HG03521 (cell line): ENCODE measurements around the gene PTDSS2.
"Not testable (repeated sequence)": the region's sequence is repeated elsewhere in the genome, so short reads cannot be mapped to it uniquely, and the experiment has no call there.

Experiments
- ATAC-seq: cut with Tn5 transposase; IDR thresholded peaks from one replicate; pipeline ENCODE4 v1.9.1; 2021; ENCODE audit warnings: mild to moderate bottlenecking, moderate library complexity; ENCODE audit not compliant: unreplicated experiment

The PTDSS2 gene

GRCh38 chr11:429931-430456 is 20.1 kb upstream of the PTDSS2 start:
- ATAC-seq, result no peak

DNA sequence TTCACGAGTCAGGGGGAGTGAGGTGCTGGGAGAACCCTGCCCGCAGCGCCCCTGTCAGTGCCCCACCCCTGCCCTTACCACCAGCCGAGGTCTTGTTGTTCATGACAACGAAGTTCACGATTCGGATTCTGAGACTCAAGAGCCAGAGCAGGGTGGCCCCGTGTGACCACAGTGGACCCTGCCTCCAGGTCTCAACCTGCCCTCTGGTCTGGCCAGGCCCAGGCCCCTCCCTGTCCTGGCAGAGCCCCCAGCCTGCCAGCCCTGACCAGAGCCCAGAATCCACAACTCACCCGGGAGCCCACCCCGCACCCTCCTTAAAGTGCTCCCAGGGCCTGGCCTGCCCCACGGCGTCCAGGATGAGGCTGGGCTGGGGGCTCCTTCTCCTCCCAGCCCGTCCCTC is 18.2 kb upstream of the PTDSS2 start:
- no peak for ATAC-seq

GRCh38 chr11:432501-433100 is 17.5 kb upstream of the PTDSS2 start:
- no peak for ATAC-seq

DNA sequence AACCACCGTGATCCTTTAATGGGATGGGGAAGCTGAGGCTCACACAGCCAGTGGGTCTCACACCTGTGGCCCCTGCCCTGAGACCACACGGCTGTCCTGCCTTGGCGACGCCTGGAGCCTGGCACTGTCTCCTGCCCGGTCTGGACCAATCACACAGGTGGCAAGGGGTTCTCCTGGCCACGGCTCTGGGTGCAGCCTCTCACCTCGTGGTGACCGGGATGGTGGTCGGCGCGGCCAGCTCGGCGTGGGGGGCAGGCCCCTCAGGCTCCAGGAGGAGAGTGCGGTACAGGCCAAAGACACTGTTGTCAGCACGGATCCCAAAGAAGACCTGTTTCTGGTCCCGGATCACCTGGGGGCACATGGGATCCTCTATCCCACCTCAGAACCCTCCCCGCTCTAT is 17.0 kb upstream of the PTDSS2 start:
- ATAC-seq, result no peak

- no peak for ATAC-seq
These were observed 16.4 kb upstream of the PTDSS2 start for GRCh38 chr11:433641-434040.

- no peak for ATAC-seq
These were observed 15.6 kb upstream of the PTDSS2 start for GRCh38 chr11:434496-434895.

- ATAC-seq, result not testable (repeated sequence)
These were observed 14.9 kb upstream of the PTDSS2 start for GRCh38 chr11:434999-435740.

GRCh38 chr11:437228-437870 is 12.7 kb upstream of the PTDSS2 start:
- ATAC-seq, result no peak

DNA sequence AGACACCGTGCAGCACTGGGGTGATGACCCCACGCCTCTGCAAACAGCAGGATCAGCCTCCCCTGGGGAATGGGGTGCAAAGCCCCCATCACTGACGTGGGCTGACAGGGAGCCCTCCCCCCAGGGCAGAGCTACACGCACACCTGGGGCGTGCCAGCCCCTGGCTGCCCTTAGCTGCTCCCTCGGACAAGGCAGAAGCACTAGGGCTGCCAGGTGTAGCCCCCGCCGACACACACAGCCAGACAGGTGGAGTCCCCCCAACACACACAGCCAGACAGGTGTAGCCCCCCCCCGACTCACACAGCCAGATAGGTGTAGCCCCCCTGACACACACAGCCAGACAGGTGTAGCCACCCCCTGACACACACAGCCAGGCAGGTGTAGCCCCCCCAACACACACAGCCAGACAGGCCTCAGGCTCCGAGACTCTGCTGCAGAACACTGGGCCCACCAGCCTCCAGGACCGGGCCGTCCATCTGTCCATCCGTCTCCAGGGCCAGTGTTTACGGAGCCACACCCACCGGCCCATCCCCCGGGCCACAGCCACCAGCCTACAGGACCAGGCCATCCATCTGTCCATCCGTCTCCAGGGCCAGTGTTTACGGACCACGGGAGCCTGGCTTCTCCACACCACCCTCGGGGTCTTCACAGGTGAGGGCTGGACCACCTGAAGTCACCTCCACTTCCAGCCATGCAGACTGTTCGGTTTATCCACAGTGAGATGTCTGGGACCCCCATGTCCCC is 11.8 kb upstream of the PTDSS2 start:
- no peak for ATAC-seq

- ATAC-seq, result no peak
These were observed 10.6 kb upstream of the PTDSS2 start for GRCh38 chr11:439315-440064.

- ATAC-seq, result no peak
These were observed 9.7 kb upstream of the PTDSS2 start for GRCh38 chr11:440065-441042.

DNA sequence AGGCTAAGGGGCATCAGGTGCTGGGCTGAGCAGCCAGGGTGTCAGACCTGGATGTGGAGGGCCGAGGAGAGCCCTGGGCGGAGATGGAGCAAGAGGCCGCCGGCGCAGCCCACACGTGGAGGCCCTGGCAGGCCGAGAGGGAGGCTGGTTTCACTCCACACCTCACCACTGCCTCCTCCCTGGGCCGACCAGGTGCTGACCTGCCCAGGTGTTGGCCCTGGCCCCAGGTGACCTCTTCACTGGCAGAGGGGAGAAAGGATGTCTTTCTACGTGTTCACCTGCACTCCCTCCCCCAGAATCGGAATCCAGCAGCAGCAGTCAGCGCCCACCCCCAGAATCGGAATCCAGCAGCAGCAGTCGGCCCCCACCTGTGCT is 9.0 kb upstream of the PTDSS2 start:
- no peak for ATAC-seq

- no peak for ATAC-seq
These were observed 8.4 kb upstream of the PTDSS2 start, which contains the start of gene ANO9 for GRCh38 chr11:441418-442274. ANO9 (minus strand) TSS chr11:442011; CDS start chr11:441926, 85 bp downstream.

DNA sequence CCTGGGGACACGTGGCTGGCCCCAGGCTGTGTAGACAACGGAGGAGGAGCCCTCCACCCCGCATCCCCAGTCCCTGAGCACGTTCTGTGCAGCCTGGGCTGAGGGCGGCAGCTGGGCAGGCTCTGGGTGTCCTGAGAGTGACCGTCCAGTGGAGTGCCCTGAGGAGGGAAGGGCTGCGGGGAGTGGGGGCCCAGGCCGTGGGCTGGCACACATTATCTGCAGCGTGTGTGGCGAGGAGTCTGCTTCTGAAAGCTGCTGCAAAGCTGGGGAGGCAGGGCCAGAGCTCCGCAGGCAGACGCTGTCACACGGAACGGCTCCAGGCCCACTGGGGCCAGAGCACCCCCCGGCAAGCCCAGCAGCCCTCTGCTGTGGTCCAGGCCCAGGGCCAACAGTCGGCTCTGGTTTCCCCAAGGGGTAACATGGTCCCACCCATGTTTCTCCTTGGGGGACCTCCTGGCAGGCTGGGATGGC is 7.4 kb upstream of the PTDSS2 start:
- no peak for ATAC-seq

- ATAC-seq, result no peak
These were observed 6.4 kb upstream of the PTDSS2 start for GRCh38 chr11:443542-444199.

- ATAC-seq, result no peak
These were observed 5.5 kb upstream of the PTDSS2 start for GRCh38 chr11:444396-445144.
